HG02763 (cell line): Measurements from ENCODE around the gene NCAPD2.

Source experiments
- ATAC-seq: cut with Tn5 transposase; IDR thresholded peaks from one replicate; pipeline ENCODE4 v1.9.1; 2021; ENCODE audit warnings: mild to moderate bottlenecking, moderate library complexity; ENCODE audit not compliant: unreplicated experiment

The NCAPD2 gene

DNA sequence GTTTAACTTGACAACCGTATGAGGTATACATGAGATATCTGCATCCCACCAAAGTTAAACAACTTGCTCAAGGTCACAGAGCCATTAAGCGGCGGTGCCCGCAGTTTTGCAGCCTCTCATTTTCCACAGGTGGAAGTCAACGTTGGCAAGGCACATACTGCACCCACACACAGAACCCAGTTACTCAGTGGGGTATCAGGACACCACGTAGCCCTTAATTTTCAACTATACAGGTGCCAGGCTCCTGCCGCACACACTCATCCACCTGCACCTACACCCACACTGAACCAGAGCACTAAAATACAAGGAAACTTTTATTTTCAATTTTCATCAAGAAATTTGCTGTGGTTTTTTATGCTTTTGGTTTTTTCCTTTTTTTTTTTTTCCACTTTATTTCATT, 75.9 kb downstream of the NCAPD2 start:
- ATAC-seq = no peak

DNA sequence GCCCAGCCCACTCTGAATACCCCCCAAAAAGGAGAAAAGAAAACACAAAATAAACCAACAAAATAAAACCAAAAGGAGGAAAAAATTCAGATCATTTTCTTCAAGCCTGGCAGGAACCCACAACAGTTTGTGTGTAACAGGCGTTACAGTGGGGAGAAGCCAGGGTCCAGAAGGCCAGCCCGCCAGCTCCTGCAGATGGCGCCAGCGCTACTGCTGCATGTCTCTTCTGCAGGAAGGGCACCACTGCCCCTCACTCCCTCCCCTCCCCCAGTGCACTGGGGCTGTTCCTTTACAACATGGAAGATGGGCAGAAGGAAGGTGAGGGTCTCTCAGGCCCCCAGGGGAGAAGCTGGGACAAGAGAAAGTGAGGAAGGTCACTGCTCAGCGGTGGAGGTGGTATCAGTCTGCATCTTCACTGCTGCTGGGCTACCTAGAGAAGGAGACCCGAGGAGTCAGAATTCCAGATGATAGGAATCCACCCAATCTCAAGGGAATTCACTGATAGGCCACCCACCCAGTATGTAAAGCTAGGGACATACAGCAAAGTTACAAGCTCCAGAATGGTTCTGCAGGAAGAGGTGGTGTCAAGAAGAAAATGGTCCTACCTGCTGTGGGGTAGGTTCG, 76.5 kb downstream of the NCAPD2 start:
- no peak for ATAC-seq

DNA sequence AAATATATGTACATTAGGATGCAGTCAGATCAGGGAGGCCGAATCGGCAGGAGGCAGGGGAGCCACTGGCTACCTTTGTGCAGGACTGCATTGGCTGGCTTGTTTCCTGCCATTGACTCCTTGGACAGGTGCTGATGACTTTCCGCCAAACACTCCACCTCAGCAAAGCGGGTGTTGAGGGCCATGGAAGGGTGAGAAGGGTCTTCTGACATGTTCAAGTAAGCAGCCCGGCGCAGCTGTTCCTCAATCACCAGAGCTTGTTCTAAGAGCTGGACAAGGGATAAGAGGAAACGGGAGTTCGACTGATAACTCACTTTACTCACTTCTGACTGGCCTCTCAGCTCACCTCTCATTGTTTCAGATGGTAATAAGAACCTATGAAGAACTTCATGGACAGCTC, 79.1 kb downstream of the NCAPD2 start:
- ATAC-seq = no peak

DNA sequence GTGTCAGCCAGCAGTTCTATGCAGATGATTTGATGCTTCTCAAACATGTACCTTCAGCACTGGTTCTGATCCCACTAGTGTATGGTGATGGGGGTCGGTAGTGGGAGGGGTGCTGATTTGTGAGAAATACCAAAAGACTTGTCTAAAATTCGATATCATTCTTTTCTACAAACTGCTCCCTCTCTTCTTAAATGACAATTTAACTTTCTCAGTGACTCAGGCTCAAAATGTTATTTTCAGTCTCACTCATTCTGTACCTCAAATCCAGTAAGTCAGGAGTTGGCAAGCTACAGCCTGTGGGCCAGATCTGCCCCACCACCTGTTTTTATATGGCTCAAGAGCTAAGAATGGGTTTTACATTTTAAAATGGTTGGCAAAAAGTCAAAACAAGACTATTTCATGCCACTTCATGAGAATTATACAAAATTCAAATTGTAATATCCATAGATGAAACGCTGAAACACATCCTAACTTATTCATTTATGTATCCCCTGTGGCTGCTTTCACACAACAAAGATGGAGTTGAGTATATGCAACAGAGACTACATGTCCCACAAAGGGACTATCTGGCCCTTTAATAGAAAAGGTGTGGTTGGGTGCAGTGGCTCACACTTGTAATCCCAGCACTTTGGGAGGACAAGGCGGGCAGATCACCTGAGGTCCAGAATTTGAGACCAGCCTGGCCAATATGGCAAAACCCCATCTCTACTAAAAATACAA, 80.8 kb downstream of the NCAPD2 start:
- ATAC-seq = no peak

DNA sequence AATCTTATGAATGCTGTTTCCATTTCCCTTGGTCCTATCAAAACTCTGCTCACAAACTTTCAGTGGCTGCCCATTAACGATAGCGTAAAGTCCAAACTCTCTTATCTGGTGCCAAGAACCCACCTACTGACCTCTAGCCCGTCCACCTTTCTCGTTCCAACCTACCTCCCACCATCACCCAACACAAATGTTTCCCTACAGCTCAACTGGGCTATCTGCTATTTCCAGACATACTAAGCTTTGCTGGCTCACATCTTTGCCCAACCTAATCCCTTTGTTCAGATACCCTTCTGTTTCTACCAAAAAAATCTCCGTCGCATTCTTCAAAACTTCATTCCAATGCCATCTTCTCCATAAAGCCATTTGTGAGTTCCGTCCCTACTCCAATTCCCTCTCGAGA, 81.7 kb downstream of the NCAPD2 start:
- ATAC-seq = no peak
